HepG2 (cell line): ENCODE results near the gene TIGAR. TPM values are rescaled to one million over a fixed set of nuclear protein-coding genes. Genes with fewer than 3 reads are reported as not detected.
A peak's percentile ranks its signal among the peaks of the same experiment; 100 is the strongest.

ENCODE experiments used
- CHD2 ChIP-seq: IDR thresholded peaks from 2 replicates; pipeline ENCODE4 v1.6.1; 2011; ENCODE audit warnings: low read depth, low read length, improper control_type of control experiment
- DR1 ChIP-seq: sonication (generic); formaldehyde crosslinking; IDR thresholded peaks from 2 replicates; pipeline ENCODE4 v1.8.0; 2021; ENCODE audit warnings: mild to moderate bottlenecking, missing genetic modification reagents, inconsistent platforms
- ETV5 ChIP-seq: IDR thresholded peaks from 2 replicates; pipeline ENCODE4 v1.6.1; 2018; ENCODE audit warnings: missing biosample characterization, missing genetic modification reagents, inconsistent platforms, borderline replicate concordance
- KDM5B ChIP-seq: sonication (generic); formaldehyde crosslinking; IDR thresholded peaks from 2 replicates; pipeline ENCODE4 v1.4.0; 2020; ENCODE audit warnings: missing genetic modification reagents, mild to moderate bottlenecking, borderline replicate concordance
- KLF6 ChIP-seq: IDR thresholded peaks from 2 replicates; pipeline ENCODE4 v1.8.0; 2016; ENCODE audit warnings: missing biosample characterization, missing genetic modification reagents
- MAF1 ChIP-seq: sonication (generic); formaldehyde crosslinking; IDR thresholded peaks from 2 replicates; pipeline ENCODE4 v1.5.0; 2020; ENCODE audit warnings: missing genetic modification reagents, borderline replicate concordance
- MAX ChIP-seq: IDR thresholded peaks from 2 replicates; pipeline ENCODE4 v1.6.1; 2012; ENCODE audit warnings: inconsistent platforms
- MAZ ChIP-seq, 2 experiments: sonication (generic) in 1 of 2; formaldehyde crosslinking in 1 of 2; IDR thresholded peaks; 2 replicates each; pipeline versions ENCODE4 v1.5.0 to v1.6.1; 2012 to 2020; ENCODE audit warnings: low read depth in 2 of 2, mild to moderate bottlenecking in 2 of 2, borderline replicate concordance in 1 of 2, improper control_type of control experiment in 1 of 2, low read length in 1 of 2, missing genetic modification reagents in 1 of 2, moderate library complexity in 1 of 2
- MXI1 ChIP-seq: IDR thresholded peaks from 3 replicates; pipeline ENCODE4 v1.6.1; 2012; ENCODE audit warnings: low read depth, low read length, inconsistent platforms, borderline replicate concordance
- PAX8 ChIP-seq: sonication (generic); formaldehyde crosslinking; IDR thresholded peaks from 2 replicates; pipeline ENCODE4 v1.8.0; 2022; ENCODE audit warnings: mild to moderate bottlenecking, missing genetic modification reagents, borderline replicate concordance
- SATB2 ChIP-seq: sonication (generic); formaldehyde crosslinking; IDR thresholded peaks from 2 replicates; pipeline ENCODE4 v1.5.0; 2020; ENCODE audit warnings: missing genetic modification reagents
- SIN3A ChIP-seq: IDR thresholded peaks from 2 replicates; pipeline ENCODE4 v1.6.1; 2011; ENCODE audit warnings: low read depth, mild to moderate bottlenecking, control low read depth, low read length, borderline replicate concordance
- SP5 ChIP-seq: IDR thresholded peaks from 2 replicates; pipeline ENCODE4 v1.6.1; 2016; ENCODE audit warnings: low read depth, borderline replicate concordance
- TEAD3 ChIP-seq: optimal IDR thresholded peaks from 2 replicates; pipeline ENCODE3; 2016; ENCODE audit warnings: borderline replicate concordance
- XRCC5 ChIP-seq: fragments of 200-400 bp; formaldehyde crosslinking; optimal IDR thresholded peaks from 2 replicates; pipeline ENCODE3; 2017; ENCODE audit warnings: mild to moderate bottlenecking, low read length
- YY1 ChIP-seq: IDR thresholded peaks from 2 replicates; pipeline ENCODE4 v1.6.1; 2011; ENCODE audit warnings: low read length, low read depth, moderate library complexity, mild to moderate bottlenecking; ENCODE audit not compliant: insufficient read depth, insufficient replicate concordance
- ZNF317 ChIP-seq: sonication (generic); formaldehyde crosslinking; IDR thresholded peaks from 2 replicates; pipeline ENCODE4 v1.5.0; 2020; ENCODE audit warnings: mild to moderate bottlenecking, missing genetic modification reagents
- ZNF44 ChIP-seq: sonication (generic); formaldehyde crosslinking; IDR thresholded peaks from 2 replicates; pipeline ENCODE4 v1.5.1; 2020; ENCODE audit warnings: mild to moderate bottlenecking, missing genetic modification reagents
- ZNF709 ChIP-seq: sonication (generic); formaldehyde crosslinking; IDR thresholded peaks from 2 replicates; pipeline ENCODE4 v1.5.0; 2020; ENCODE audit warnings: mild to moderate bottlenecking, missing genetic modification reagents
- polyA plus RNA-seq, 8 experiments: library from polyadenylated mRNA; depleted of rRNA in 3 of 8; stranded (reverse) in 7 of 8; unstranded in 1 of 8; fragments of >200 nt; fragmentation: Illumina TruSeq in 4 of 8; extraction: Trizol in 4 of 8; gene quantifications; 2 replicates each; pipeline versions ENCODE4 v1.2.1 to v1.2.3, GENCODE V29; 2011 to 2016; ENCODE audit warnings: low read depth in 4 of 8, missing spikeins in 1 of 8, mixed read lengths in 1 of 8; ENCODE audit not compliant: insufficient read depth in 1 of 8
- total RNA-seq, 5 experiments: library from RNA; depleted of rRNA; stranded (reverse); fragments of >200 nt; fragmentation: Illumina TruSeq; extraction: Trizol; gene quantifications; 2 replicates each; pipeline ENCODE4 v1.2.3, GENCODE V29; 2016; ENCODE audit warnings: low read depth in 1 of 5
- TF ChIP-seq, protein P1 (sequence below): sonication (generic); formaldehyde crosslinking; IDR thresholded peaks from 2 replicates; pipeline ENCODE4 v1.5.1; 2020; ENCODE audit warnings: mild to moderate bottlenecking, missing genetic modification reagents, moderate library complexity
- TF ChIP-seq, protein P2 (sequence below): sonication (generic); formaldehyde crosslinking; IDR thresholded peaks from 2 replicates; pipeline ENCODE4 v1.5.0; 2020; ENCODE audit warnings: missing genetic modification reagents
- TF ChIP-seq, protein P3 (sequence below): sonication (generic); formaldehyde crosslinking; IDR thresholded peaks from 2 replicates; pipeline ENCODE4 v1.8.0; 2022; ENCODE audit warnings: missing genetic modification reagents, mild to moderate bottlenecking, borderline replicate concordance
- TF ChIP-seq, protein P4 (sequence below): sonication (generic); formaldehyde crosslinking; IDR thresholded peaks from 2 replicates; pipeline ENCODE4 v1.5.0; 2020; ENCODE audit warnings: mild to moderate bottlenecking, missing genetic modification reagents, borderline replicate concordance

The TIGAR gene
- total and polyA plus RNA-seq, 2 of the 13 experiments (the other 11 are each of a cell fraction or from before 2014, with no cell fraction given), result 2.6 to 21.8 TPM

DNA sequence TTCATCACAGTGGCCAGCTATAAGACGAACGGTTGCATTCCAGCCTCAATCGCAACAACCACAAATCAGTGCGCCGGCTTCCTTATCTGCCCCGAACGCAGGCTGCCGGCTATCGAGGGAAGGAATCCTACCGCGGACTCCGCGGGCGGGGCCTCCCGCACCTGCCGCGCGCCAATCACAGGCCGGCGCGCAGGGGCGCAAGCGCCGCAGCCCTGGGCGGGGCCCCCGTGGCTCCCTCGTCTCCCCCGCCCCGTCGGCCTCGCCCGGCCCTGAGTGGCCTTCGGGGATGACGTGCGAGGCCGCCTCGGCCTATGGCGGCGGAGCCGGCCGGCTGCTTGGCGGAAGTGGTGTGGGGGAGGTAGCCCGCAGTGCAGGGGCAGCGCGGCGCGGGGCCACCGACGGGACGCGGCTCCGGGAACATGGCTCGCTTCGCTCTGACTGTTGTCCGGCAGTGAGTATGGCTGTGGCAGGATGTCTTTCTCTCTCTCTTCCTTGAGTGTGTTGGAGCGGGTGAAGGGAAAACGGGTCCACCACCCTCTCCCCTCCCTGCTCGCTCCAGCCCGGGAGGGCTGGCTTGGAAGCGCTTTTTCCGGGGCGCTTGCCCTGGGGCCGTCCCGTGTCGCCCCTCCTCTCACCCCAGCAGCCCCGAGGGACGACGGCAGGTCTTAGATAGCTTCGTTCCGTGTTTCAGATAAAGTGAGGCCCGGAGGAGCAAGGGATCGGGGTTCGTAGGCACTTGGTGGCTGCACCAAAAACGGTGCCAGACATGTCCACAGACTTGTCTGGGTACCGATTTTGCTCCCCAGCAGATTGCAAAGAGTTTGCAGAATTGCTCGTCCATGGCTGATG is at the start of gene TIGAR (continued):
- TF ChIP-seq, protein P1, sequence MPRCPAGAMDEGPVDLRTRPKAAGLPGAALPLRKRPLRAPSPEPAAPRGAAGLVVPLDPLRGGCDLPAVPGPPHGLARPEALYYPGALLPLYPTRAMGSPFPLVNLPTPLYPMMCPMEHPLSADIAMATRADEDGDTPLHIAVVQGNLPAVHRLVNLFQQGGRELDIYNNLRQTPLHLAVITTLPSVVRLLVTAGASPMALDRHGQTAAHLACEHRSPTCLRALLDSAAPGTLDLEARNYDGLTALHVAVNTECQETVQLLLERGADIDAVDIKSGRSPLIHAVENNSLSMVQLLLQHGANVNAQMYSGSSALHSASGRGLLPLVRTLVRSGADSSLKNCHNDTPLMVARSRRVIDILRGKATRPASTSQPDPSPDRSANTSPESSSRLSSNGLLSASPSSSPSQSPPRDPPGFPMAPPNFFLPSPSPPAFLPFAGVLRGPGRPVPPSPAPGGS (CRISPR knock-in tag), result peak; percentile 72; the same call in 1 of the 2 replicates
- TF ChIP-seq XRCC5 (peak; percentile 64), SIN3A (peak; percentile 99), ZNF709 (CRISPR knock-in tag) (peak; percentile 76; the same call in 1 of the 2 replicates), PAX8 (CRISPR knock-in tag) (0 out of 2 replicates have a peak, but pooled peaks have one; percentile 31), MXI1 (peak; percentile 82; the same call in 1 of the 3 replicates), ETV5 (CRISPR knock-in tag) (peak; percentile 47; the same call in 1 of the 2 replicates), MAX (peak; percentile 80), KLF6 (CRISPR knock-in tag) (peak; percentile 48; the same call in 1 of the 2 replicates), CHD2 (peak; percentile 31; the same call in 1 of the 2 replicates), SATB2 (CRISPR knock-in tag) (no peak), SP5 (CRISPR knock-in tag) (no peak), KDM5B (peak; percentile 54; the same call in 1 of the 2 replicates), YY1 (peak; percentile 60), MAF1 (CRISPR knock-in tag) (peak; percentile 46), TEAD3 (CRISPR knock-in tag) (peak; percentile 66), ZNF317 (CRISPR knock-in tag) (0 out of 2 replicates have a peak, but pooled peaks have one; percentile 14), DR1 (CRISPR knock-in tag) (peak; percentile 58; the same call in 1 of the 2 replicates), ZNF44 (CRISPR knock-in tag) (no peak), MAZ (IDR thresholded peaks at IDR 0.05; ENCODE audit: borderline replicate concordance, low read depth, low read length) (peak; percentile 93), MAZ (CRISPR knock-in tag; IDR thresholded peaks at IDR 0.05; ENCODE audit: low read depth) (peak; percentile 90)
- TF ChIP-seq, protein P2, sequence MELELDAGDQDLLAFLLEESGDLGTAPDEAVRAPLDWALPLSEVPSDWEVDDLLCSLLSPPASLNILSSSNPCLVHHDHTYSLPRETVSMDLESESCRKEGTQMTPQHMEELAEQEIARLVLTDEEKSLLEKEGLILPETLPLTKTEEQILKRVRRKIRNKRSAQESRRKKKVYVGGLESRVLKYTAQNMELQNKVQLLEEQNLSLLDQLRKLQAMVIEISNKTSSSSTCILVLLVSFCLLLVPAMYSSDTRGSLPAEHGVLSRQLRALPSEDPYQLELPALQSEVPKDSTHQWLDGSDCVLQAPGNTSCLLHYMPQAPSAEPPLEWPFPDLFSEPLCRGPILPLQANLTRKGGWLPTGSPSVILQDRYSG (CRISPR knock-in tag), result peak; percentile 48; the same call in 1 of the 2 replicates
- TF ChIP-seq, protein P3, sequence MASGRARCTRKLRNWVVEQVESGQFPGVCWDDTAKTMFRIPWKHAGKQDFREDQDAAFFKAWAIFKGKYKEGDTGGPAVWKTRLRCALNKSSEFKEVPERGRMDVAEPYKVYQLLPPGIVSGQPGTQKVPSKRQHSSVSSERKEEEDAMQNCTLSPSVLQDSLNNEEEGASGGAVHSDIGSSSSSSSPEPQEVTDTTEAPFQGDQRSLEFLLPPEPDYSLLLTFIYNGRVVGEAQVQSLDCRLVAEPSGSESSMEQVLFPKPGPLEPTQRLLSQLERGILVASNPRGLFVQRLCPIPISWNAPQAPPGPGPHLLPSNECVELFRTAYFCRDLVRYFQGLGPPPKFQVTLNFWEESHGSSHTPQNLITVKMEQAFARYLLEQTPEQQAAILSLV, result no peak
- TF ChIP-seq, protein P4, sequence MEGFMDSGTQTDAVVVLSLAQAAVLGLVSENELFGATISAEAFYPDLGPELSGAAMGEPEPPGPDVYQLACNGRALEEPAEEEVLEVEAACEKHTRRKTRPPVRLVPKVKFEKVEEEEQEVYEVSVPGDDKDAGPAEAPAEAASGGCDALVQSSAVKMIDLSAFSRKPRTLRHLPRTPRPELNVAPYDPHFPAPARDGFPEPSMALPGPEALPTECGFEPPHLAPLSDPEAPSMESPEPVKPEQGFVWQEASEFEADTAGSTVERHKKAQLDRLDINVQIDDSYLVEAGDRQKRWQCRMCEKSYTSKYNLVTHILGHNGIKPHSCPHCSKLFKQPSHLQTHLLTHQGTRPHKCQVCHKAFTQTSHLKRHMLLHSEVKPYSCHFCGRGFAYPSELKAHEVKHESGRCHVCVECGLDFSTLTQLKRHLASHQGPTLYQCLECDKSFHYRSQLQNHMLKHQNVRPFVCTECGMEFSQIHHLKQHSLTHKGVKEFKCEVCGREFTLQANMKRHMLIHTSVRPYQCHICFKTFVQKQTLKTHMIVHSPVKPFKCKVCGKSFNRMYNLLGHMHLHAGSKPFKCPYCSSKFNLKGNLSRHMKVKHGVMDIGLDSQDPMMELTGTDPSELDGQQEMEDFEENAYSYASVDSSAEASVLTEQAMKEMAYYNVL (CRISPR knock-in tag), result no peak
